Trophoblast cell (in vitro differentiated cells and primary cell): Measurements from ENCODE around the gene BABAM2.

Experiments
- DNase-seq, 2 donors: peaks; one replicate each; pipeline ENCODE4 v3.0.0-alpha.2; 2016
- H2AFZ ChIP-seq: 2 replicates; pipeline ENCODE4 v1.6.1; 2013; ENCODE audit warnings: low read length, moderate library complexity, mild to moderate bottlenecking; ENCODE audit not compliant: insufficient read depth, poor library complexity
- H2AK5ac ChIP-seq: 2 replicates; pipeline ENCODE4 v1.6.1; 2013; ENCODE audit warnings: mild to moderate bottlenecking, low read length
- H2BK120ac ChIP-seq: 2 replicates; pipeline ENCODE4 v1.6.1; 2013; ENCODE audit warnings: low read length, mild to moderate bottlenecking, moderate library complexity; ENCODE audit not compliant: insufficient read depth, poor library complexity
- H2BK12ac ChIP-seq: 2 replicates; pipeline ENCODE4 v1.6.1; 2013; ENCODE audit warnings: mild to moderate bottlenecking, low read length, moderate library complexity
- H2BK5ac ChIP-seq: 2 replicates; pipeline ENCODE4 v1.6.1; 2013; ENCODE audit warnings: low read length, low read depth, moderate library complexity, mild to moderate bottlenecking; ENCODE audit not compliant: poor library complexity
- H3K14ac ChIP-seq: 2 replicates; pipeline ENCODE4 v1.6.1; 2013; ENCODE audit warnings: mild to moderate bottlenecking, low read length
- H3K18ac ChIP-seq: 2 replicates; pipeline ENCODE4 v1.6.1; 2013; ENCODE audit warnings: mild to moderate bottlenecking, low read length
- H3K23ac ChIP-seq: 2 replicates; pipeline ENCODE4 v1.6.1; 2013; ENCODE audit warnings: low read length
- H3K27ac ChIP-seq: 2 replicates; pipeline ENCODE4 v1.5.1; 2013; ENCODE audit warnings: low read depth, mild to moderate bottlenecking, inconsistent platforms, low read length, moderate library complexity
- H3K27me3 ChIP-seq: 2 replicates; pipeline ENCODE4 v1.6.1; 2013; ENCODE audit warnings: inconsistent platforms, mild to moderate bottlenecking, low read length, moderate library complexity; ENCODE audit not compliant: insufficient read depth
- H3K36me3 ChIP-seq, 2 experiments: 1 replicate in 1 of 2; 2 replicates in 1 of 2; pipeline ENCODE4 v1.6.1; 2013; ENCODE audit warnings: low read length in 2 of 2, mild to moderate bottlenecking in 2 of 2, moderate library complexity in 1 of 2; ENCODE audit not compliant: insufficient read depth in 2 of 2, control insufficient read depth in 1 of 2
- H3K4ac ChIP-seq: 2 replicates; pipeline ENCODE4 v1.6.1; 2013; ENCODE audit warnings: low read depth, mild to moderate bottlenecking, low read length, moderate library complexity
- H3K4me1 ChIP-seq, 2 experiments: 1 replicate in 1 of 2; 2 replicates in 1 of 2; pipeline ENCODE4 v1.6.1; 2013; ENCODE audit warnings: low read length in 2 of 2, mild to moderate bottlenecking in 2 of 2, moderate library complexity in 1 of 2; ENCODE audit not compliant: insufficient read depth in 2 of 2, control insufficient read depth in 1 of 2
- H3K4me2 ChIP-seq: 2 replicates; pipeline ENCODE4 v1.6.1; 2013; ENCODE audit warnings: inconsistent platforms, mild to moderate bottlenecking, low read length, moderate library complexity
- H3K4me3 ChIP-seq: 2 replicates; pipeline ENCODE4 v1.5.1; 2013; ENCODE audit warnings: mild to moderate bottlenecking, low read depth, low read length, inconsistent platforms
- H3K79me1 ChIP-seq: one replicate; pipeline ENCODE4 v1.6.1; 2013; ENCODE audit warnings: low read length
- H3K79me2 ChIP-seq: 2 replicates; pipeline ENCODE4 v1.6.1; 2013; ENCODE audit warnings: low read length, mild to moderate bottlenecking; ENCODE audit not compliant: control insufficient read depth, insufficient read depth, poor library complexity
- H3K9ac ChIP-seq: 2 replicates; pipeline ENCODE4 v1.6.1; 2013; ENCODE audit warnings: mild to moderate bottlenecking, low read length
- H3K9me3 ChIP-seq: 2 replicates; pipeline ENCODE4 v1.6.1; 2013; ENCODE audit warnings: low read depth, mild to moderate bottlenecking, control low read depth, inconsistent platforms, low read length; ENCODE audit not compliant: insufficient read depth
- H4K12ac ChIP-seq: 2 replicates; pipeline ENCODE4 v1.6.1; 2013; ENCODE audit warnings: low read depth, mild to moderate bottlenecking, low read length, moderate library complexity
- H4K8ac ChIP-seq: 2 replicates; pipeline ENCODE4 v1.6.1; 2013; ENCODE audit warnings: low read depth, mild to moderate bottlenecking, low read length, moderate library complexity
- H4K91ac ChIP-seq: one replicate; pipeline ENCODE4 v1.6.1; 2013; ENCODE audit warnings: low read depth, mild to moderate bottlenecking, low read length, moderate library complexity
- WGBS: extraction: QIAGEN DNeasy Blood & Tissue Kit; methylation state at CpG from one replicate; pipeline ENCODE4 v1.1.7; 2013; ENCODE audit warnings: missing lambda C conversion rate; ENCODE audit not compliant: insufficient read length, insufficient coverage; ENCODE audit errors: extremely low coverage; 5-methylcytosine and 5-hydroxymethylcytosine counted together

Gene BABAM2

DNA sequence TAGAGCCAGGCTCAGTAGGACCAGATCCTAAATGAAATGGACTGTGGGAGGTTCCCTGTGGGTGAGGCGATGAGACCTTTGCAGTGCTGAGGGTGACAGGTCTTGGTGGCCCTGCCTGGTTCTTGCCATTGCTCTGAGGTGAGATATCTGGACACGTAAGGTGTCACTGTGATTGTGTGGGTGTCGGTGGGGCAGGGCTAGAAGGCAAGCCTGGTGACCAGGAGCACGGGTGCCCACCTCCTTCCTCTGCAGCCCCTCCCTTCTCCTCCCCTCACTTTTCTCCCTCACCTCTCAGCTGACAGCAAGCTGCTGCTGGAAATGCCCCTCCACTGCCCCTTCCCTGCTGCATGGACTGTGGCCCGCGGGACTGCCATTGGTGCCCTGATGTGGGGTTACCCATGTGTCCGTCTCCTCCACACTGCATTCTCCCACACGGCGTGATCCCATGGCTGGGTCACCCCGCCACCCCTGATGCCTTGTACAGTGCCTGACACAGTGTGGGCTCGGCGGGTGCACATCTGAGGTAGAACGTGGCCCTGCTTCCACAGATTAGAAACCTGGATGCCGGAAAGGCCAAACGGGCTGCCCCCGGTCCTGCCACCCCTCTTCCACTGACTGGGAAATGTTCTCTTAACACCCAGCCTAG lies 446.6 kb downstream of the BABAM2 start:
- DNase-seq: no peak
- Histone ChIP-seq H3K4me1 (peaks cover 24 to 30% of the 10 kb centered on the region in 2 experiments), H2AFZ (no peak overlapping the region), H3K18ac (no peak overlapping the region), H3K79me1 (peaks cover 20% of the 10 kb centered on the region), H3K23ac (no peak overlapping the region), H3K14ac (no peak overlapping the region), H3K4ac (no peak overlapping the region), H4K12ac (no peak overlapping the region), H2AK5ac (peak overlapping the region; percentile 45), H2BK5ac (no peak overlapping the region), H3K79me2 (no peaks in the 10 kb centered on the region), H3K4me2 (no peak overlapping the region), H3K27me3 (no peaks in the 10 kb centered on the region), H3K27ac (no peak overlapping the region), H2BK12ac (peak overlapping the region; percentile 10), H3K9me3 (no peaks in the 10 kb centered on the region), H2BK120ac (no peak overlapping the region), H4K8ac (no peak overlapping the region), H3K9ac (no peak overlapping the region), H3K4me3 (no peak overlapping the region), H3K36me3 (no peaks in the 10 kb centered on the region), H4K91ac (peak overlapping the region; percentile 17)
- no CpG with 5 or more reads among the region's 16 CpGs for WGBS

DNA sequence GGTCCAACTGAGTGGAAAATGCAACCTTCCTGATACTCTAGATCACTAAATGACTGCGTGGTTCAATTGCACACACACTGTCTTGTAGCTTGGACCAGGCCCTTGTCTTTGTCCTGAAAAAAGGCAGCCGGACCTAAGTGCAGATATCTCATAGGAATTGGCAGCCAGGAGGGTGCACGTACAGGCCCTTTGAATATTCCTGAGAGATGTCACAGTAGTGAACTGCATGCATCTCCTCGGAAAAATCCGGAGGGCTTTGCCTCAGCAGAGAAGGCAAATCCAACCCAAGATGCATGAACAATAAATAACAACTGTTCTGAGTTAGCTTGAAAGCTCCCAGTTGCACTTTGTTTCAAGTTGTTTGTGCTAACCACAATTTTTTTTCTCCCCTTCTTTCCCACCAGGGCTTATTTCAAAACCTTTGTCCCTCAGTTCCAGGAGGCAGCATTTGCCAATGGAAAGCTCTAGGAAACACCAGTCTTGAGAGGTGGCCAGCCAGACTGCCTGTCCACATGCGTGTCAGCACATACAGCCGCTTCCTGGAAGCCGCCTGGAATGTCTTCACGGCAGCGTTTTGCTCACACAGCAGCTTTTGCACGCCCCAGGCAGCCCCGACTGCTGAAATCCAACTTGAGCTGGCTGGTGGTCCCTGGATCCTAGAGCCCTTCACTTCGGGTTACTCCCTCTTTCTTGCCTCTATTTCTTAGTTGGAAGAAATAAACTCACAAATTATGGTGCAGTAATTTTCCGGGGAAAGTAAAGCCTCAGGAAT lies 447.7 kb downstream of the BABAM2 start:
- Histone ChIP-seq H3K27me3 (no peaks in the 10 kb centered on the region), H3K79me1 (peaks cover 20% of the 10 kb centered on the region), H4K8ac (peak overlapping the region; percentile 34), H3K9me3 (no peaks in the 10 kb centered on the region), H4K12ac (no peak overlapping the region), H3K14ac (peak overlapping the region; percentile 81), H3K18ac (no peak overlapping the region), H3K36me3 (no peaks in the 10 kb centered on the region), H3K27ac (peak overlapping the region; percentile 79), H3K4ac (peak overlapping the region; percentile 60), H3K9ac (no peak overlapping the region), H2BK120ac (peak overlapping the region; percentile 82), H3K23ac (no peak overlapping the region), H2BK12ac (peak overlapping the region; percentile 61), H3K4me3 (no peak overlapping the region), H3K4me2 (peak overlapping the region; percentile 6), H2AK5ac (peak overlapping the region; percentile 26), H4K91ac (peak overlapping the region; percentile 80), H2BK5ac (peak overlapping the region; percentile 73), H3K4me1 (peaks cover 27 to 30% of the 10 kb centered on the region in 2 experiments), H3K79me2 (no peaks in the 10 kb centered on the region), H2AFZ (peak overlapping the region; percentile 56)
- DNase-seq: peak; percentile 61 to 67
- WGBS: no CpG with 5 or more reads among the region's 14 CpGs

DNA sequence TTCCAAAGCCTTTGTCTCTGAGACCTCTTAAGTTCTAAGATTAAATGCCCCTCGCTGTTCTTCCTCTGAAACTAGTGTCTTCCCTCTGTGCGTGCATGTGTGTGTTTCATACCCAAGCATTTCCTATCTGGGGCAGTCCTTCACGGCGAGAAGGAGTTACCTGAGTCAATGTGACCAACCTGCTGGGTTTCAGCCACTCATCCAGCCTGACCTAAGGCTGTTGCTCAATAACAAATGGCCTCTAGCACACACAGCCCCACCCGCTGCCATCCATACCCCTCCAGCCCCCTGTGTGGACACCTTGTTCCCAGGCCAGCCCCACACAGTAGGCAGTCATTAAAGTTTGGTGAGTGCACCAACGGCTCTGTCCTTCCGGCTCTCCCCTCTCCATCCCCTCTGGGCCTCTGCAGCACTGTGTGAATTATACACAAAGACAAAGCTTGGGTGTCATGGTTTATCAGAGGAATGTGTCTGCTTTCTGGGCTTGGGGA lies 448.3 kb downstream of the BABAM2 start:
- no peaks in the 10 kb centered on the region for H3K36me3 ChIP-seq
- peak overlapping the region; percentile 73 for H2BK5ac ChIP-seq
- peak overlapping the region; percentile 82 for H2BK120ac ChIP-seq
- peak overlapping the region; percentile 67 for H3K18ac ChIP-seq
- H3K27ac ChIP-seq: peak overlapping the region; percentile 79
- peak overlapping the region; percentile 56 for H2AFZ ChIP-seq
- WGBS: no CpG with 5 or more reads among the region's 7 CpGs
- H4K12ac ChIP-seq: peak overlapping the region; percentile 60
- H3K4ac ChIP-seq: peak overlapping the region; percentile 60
- H3K79me1 ChIP-seq: peaks cover 20% of the 10 kb centered on the region
- peak overlapping the region; percentile 15 for H4K8ac ChIP-seq
- no peak overlapping the region for H3K9ac ChIP-seq
- H3K23ac ChIP-seq: no peak overlapping the region
- peak overlapping the region; percentile 81 for H3K14ac ChIP-seq
- peak overlapping the region; percentile 44 for H2AK5ac ChIP-seq
- peaks cover 26 to 27% of the 10 kb centered on the region in 2 experiments for H3K4me1 ChIP-seq
- no peak overlapping the region for H3K4me3 ChIP-seq
- H2BK12ac ChIP-seq: peak overlapping the region; percentile 61
- DNase-seq: peak in 1 of 2 donors; percentile 53
- H3K27me3 ChIP-seq: no peaks in the 10 kb centered on the region
- H3K9me3 ChIP-seq: no peaks in the 10 kb centered on the region
- peak overlapping the region; percentile 6 for H3K4me2 ChIP-seq
- no peaks in the 10 kb centered on the region for H3K79me2 ChIP-seq
- peak overlapping the region; percentile 80 for H4K91ac ChIP-seq

DNA sequence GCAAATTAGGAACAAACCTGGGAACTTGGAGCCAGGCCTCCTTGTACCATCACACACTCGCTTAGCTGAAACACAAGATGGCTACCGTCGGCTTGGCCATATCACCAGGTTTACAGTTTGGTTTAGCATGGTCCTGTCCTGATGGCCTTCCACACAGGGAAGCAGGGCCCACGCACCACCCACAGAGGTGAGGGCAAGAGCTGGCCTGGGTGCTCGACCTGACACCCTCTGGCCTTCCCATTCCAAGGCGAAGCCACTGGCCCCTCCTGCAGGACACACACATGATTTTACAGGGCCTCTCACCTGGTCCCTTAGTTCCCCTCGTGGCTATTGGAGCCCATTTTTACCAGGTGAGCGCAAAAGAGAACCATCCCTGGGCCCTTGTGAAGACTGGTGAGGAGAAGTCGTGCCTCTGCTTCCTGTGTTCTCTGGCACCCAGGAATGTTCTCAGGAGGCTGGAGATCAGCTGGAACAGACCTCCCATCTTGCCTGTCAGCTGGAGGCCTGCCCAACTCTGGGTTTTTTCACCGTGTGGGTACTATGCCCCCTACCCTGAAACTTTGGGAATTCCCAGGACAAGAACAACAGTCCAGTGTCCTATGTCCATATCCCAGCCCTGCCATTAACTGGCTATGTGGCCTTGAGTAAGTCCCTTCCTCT lies 449.1 kb downstream of the BABAM2 start:
- Histone ChIP-seq H2BK5ac (peak overlapping the region; percentile 24), H4K91ac (peak overlapping the region; percentile 80)
- no CpG with 5 or more reads among the region's 10 CpGs for WGBS

More for the DNA sequence above, 449.1 kb downstream of the BABAM2 start:
- DNase-seq: no peak
- Histone ChIP-seq H3K4me2 (no peak overlapping the region), H3K14ac (peak overlapping the region; percentile 73), H2AK5ac (peak overlapping the region; percentile 49), H3K4me3 (no peak overlapping the region), H4K8ac (peak overlapping the region; percentile 15), H3K79me1 (peaks cover 20% of the 10 kb centered on the region), H4K12ac (no peak overlapping the region), H3K27me3 (no peaks in the 10 kb centered on the region), H3K27ac (peak overlapping the region; percentile 79), H3K9ac (no peak overlapping the region), H3K4ac (peak overlapping the region; percentile 2), H3K36me3 (no peaks in the 10 kb centered on the region), H3K9me3 (no peaks in the 10 kb centered on the region), H3K79me2 (no peaks in the 10 kb centered on the region), H2BK12ac (peak overlapping the region; percentile 61), H3K18ac (peak overlapping the region; percentile 81), H2BK120ac (peak overlapping the region; percentile 82), H2AFZ (peak overlapping the region; percentile 8), H3K4me1 (peaks cover 28 to 29% of the 10 kb centered on the region in 2 experiments), H3K23ac (no peak overlapping the region)
